PC-9 (cell line): Measurements from ENCODE around the gene SCP2. TPM values are rescaled to one million over a fixed set of nuclear protein-coding genes. Genes with fewer than 3 reads are reported as not detected.

Source experiments
- BruUV-seq: library from RNA; stranded (reverse); fragments of 400-500 nt; replicated peaks from 2 replicates; lab custom pipeline; 2021; lab: Mats Ljungman, UMichigan
- CTCF ChIA-PET: fragments of 300-600 bp; sonication (Branson Sonifier 250); formaldehyde crosslinking; loops from one replicate; lab custom pipeline; 2022; ENCODE audit warnings: antibody characterized with exemption; lab: Charles Lee
- POLR2A ChIA-PET: fragments of 300-600 bp; sonication (Branson Sonifier 250); formaldehyde crosslinking; loops from one replicate; lab custom pipeline; 2022; ENCODE audit warnings: antibody characterized with exemption; ENCODE audit not compliant: unreplicated experiment; lab: Charles Lee
- DNase-seq, 2 experiments: peaks; one replicate each; pipeline versions ENCODE4 v3.0.0 to v3.0.0-alpha.2; 2015 to 2022; ENCODE audit warnings: mixed read lengths in 1 of 2
- H2AFZ ChIP-seq: fragments of 200-600 bp; sonication (generic); 2 replicates; pipeline ENCODE4 v1.8.1; 2017; ENCODE audit warnings: antibody characterized with exemption
- H3F3A ChIP-seq: fragments of 200-600 bp; sonication (generic); 2 replicates; pipeline ENCODE4 v1.8.1; 2017; ENCODE audit warnings: antibody characterized with exemption, mild to moderate bottlenecking, low read depth; ENCODE audit not compliant: insufficient read depth
- H3K27ac ChIP-seq: fragments of 200-600 bp; sonication (generic); 2 replicates; pipeline ENCODE4 v1.6.1; 2016; ENCODE audit warnings: mixed run types
- H3K27me3 ChIP-seq: fragments of 200-600 bp; sonication (generic); 2 replicates; pipeline ENCODE4 v1.6.1; 2016; ENCODE audit warnings: low read depth, mixed run types; ENCODE audit not compliant: insufficient read depth
- H3K36me3 ChIP-seq: fragments of 200-600 bp; sonication (generic); 2 replicates; pipeline ENCODE4 v1.6.1; 2016; ENCODE audit warnings: low read depth, mixed run types
- H3K4me1 ChIP-seq: fragments of 200-600 bp; sonication (generic); replicated peaks from 2 replicates; pipeline ENCODE4 v1.6.1; 2016; ENCODE audit warnings: mixed run types; ENCODE audit not compliant: insufficient read depth
- H3K4me2 ChIP-seq: fragments of 200-600 bp; sonication (generic); 2 replicates; pipeline ENCODE4 v1.6.1; 2017; ENCODE audit warnings: mixed run types
- H3K4me3 ChIP-seq: fragments of 200-600 bp; sonication (generic); 2 replicates; pipeline ENCODE4 v1.6.1; 2016; ENCODE audit warnings: mixed run types
- H3K79me2 ChIP-seq: fragments of 200-600 bp; sonication (generic); 2 replicates; pipeline ENCODE4 v1.6.1; 2017; ENCODE audit warnings: low read depth, mixed run types
- H3K9me2 ChIP-seq: fragments of 200-600 bp; sonication (generic); 2 replicates; pipeline ENCODE4 v1.8.1; 2017; ENCODE audit warnings: mild to moderate bottlenecking; ENCODE audit not compliant: insufficient read depth
- H3K9me3 ChIP-seq: fragments of 200-600 bp; sonication (generic); 2 replicates; pipeline ENCODE4 v1.8.1; 2016; ENCODE audit warnings: low read depth; ENCODE audit not compliant: insufficient read depth
- H4K20me1 ChIP-seq: fragments of 200-600 bp; sonication (generic); 2 replicates; pipeline ENCODE4 v1.8.1; 2017; ENCODE audit not compliant: insufficient read depth
- CTCF ChIP-seq: fragments of 200-600 bp; sonication (generic); conservative IDR thresholded peaks from 2 replicates; pipeline ENCODE4 v1.6.1; 2017; ENCODE audit warnings: mixed run types, antibody characterized with exemption, mild to moderate bottlenecking, moderate library complexity
- EZH2 ChIP-seq: fragments of 200-600 bp; sonication (generic); IDR thresholded peaks from 2 replicates; pipeline ENCODE4 v1.8.0; 2017; ENCODE audit warnings: antibody characterized with exemption, low read depth
- intact Hi-C: fragments of 100-400 bp; cut with micrococcal nuclease; formaldehyde crosslinking; loops from one replicate; pipeline ENCODE4 v1.10.0; 2022; ENCODE audit not compliant: unreplicated experiment
- total RNA-seq: library from RNA; stranded (reverse); gene quantifications from 2 replicates; pipeline ENCODE4 v1.2.3, GENCODE V29; 2021

Gene SCP2
- total RNA-seq, 1 experiment from 2014 or later = 87.8 TPM

GRCh38 chr1:53037159-53037558, 110.1 kb downstream of the SCP2 start:
- Histone ChIP-seq H3K9me3 (no peaks in the 10 kb centered on the region), H3K36me3 (no peaks in the 10 kb centered on the region), H3K27me3 (no peaks in the 10 kb centered on the region), H4K20me1 (no peaks in the 10 kb centered on the region), H3K79me2 (no peaks in the 10 kb centered on the region), H2AFZ (no peak overlapping the region), H3F3A (no peaks in the 10 kb centered on the region), H3K4me1 (no peaks in the 10 kb centered on the region), H3K4me2 (no peak overlapping the region), H3K4me3 (no peak overlapping the region), H3K9me2 (no peaks in the 10 kb centered on the region), H3K27ac (no peak overlapping the region)
- BruUV-seq = no TSS peak
- ChIA-PET CTCF (no interaction called here), POLR2A (no interaction called here)
- no peak for DNase-seq
- TF ChIP-seq CTCF (no peak), EZH2 (no peak)
- intact Hi-C loops = no loop called here

GRCh38 chr1:53038566-53038965, 111.5 kb downstream of the SCP2 start:
- Histone ChIP-seq H3K4me3 (no peak overlapping the region), H3K4me1 (no peaks in the 10 kb centered on the region), H3K27me3 (no peaks in the 10 kb centered on the region), H3F3A (no peaks in the 10 kb centered on the region), H3K79me2 (no peaks in the 10 kb centered on the region), H3K36me3 (no peaks in the 10 kb centered on the region), H3K27ac (no peak overlapping the region), H3K9me3 (no peaks in the 10 kb centered on the region), H3K4me2 (no peak overlapping the region), H3K9me2 (no peaks in the 10 kb centered on the region), H4K20me1 (no peaks in the 10 kb centered on the region), H2AFZ (no peak overlapping the region)
- intact Hi-C loops = no loop called here
- CTCF ChIA-PET = no interaction called here
- POLR2A ChIA-PET = no interaction called here
- no peak for TF ChIP-seq CTCF
- BruUV-seq = no TSS peak
- no peak for DNase-seq

DNA sequence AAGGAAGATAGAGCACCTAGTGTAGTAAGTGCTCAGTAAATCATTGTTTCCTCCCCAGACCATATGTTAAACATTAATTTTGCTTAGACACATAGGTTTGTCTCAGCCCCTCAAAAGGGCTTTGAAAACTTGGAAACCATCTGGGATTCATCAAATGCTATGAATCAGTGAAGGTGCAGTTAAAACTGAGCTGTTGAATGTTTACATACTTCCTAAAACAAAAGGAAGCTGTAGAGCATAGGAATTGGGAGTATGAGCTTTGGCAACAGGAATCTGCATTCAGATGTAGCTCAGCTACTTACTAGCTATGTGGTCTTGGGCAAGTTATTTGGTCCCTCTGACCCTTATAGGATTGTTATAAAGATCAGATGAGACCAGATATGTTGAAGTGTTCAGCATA, 116.2 kb downstream of the SCP2 start:
- H3K27me3 ChIP-seq = no peaks in the 10 kb centered on the region
- no peak overlapping the region for H3K4me2 ChIP-seq
- no peaks in the 10 kb centered on the region for H4K20me1 ChIP-seq
- no peak for DNase-seq
- no peak overlapping the region for H2AFZ ChIP-seq
- POLR2A ChIA-PET = interaction anchor here (0.6 kb wide), 2 partner anchors 217 to 896 kb away, joined by 3 read pairs; no protein-coding TSS in a partner anchor
- no peaks in the 10 kb centered on the region for H3K9me3 ChIP-seq
- no peak for TF ChIP-seq CTCF
- TF ChIP-seq EZH2 = no peak
- no TSS peak for BruUV-seq
- H3K4me1 ChIP-seq = peaks cover 26% of the 10 kb centered on the region
- H3K9me2 ChIP-seq = no peaks in the 10 kb centered on the region
- H3K27ac ChIP-seq = no peak overlapping the region
- CTCF ChIA-PET = no interaction called here
- intact Hi-C loops = loop anchor here (10.0 kb wide), 1 partner anchor 118 kb away; the partner anchor contains the start of genes ECHDC2 and SCP2
- H3K36me3 ChIP-seq = no peaks in the 10 kb centered on the region; the same call in 1 of the 2 replicates
- no peaks in the 10 kb centered on the region for H3K79me2 ChIP-seq
- peaks cover 25% of the 10 kb centered on the region for H3F3A ChIP-seq
- H3K4me3 ChIP-seq = no peak overlapping the region
